ENCODE data around the gene SCGB3A2.

DNA sequence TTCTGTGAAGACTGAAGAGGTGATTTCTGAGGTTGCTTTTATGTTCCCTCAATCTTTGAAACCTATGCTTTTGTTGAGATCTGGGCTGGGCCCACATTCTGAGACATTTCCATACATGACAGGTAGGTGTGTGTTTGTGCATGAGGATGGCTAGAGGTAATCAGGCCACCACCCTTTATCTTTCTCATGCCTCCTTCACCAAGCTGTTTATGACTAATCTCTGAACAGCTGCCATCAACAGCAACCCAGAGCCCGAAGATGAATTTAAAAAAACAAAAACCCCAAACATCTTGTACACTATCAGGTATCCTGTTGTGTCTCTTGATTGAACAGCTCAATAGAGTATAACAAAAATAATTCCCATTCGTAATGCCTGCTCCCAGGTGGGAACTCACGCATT is 40.4 kb downstream of the SCGB3A2 start:
- TF ChIP-seq, protein P1, sequence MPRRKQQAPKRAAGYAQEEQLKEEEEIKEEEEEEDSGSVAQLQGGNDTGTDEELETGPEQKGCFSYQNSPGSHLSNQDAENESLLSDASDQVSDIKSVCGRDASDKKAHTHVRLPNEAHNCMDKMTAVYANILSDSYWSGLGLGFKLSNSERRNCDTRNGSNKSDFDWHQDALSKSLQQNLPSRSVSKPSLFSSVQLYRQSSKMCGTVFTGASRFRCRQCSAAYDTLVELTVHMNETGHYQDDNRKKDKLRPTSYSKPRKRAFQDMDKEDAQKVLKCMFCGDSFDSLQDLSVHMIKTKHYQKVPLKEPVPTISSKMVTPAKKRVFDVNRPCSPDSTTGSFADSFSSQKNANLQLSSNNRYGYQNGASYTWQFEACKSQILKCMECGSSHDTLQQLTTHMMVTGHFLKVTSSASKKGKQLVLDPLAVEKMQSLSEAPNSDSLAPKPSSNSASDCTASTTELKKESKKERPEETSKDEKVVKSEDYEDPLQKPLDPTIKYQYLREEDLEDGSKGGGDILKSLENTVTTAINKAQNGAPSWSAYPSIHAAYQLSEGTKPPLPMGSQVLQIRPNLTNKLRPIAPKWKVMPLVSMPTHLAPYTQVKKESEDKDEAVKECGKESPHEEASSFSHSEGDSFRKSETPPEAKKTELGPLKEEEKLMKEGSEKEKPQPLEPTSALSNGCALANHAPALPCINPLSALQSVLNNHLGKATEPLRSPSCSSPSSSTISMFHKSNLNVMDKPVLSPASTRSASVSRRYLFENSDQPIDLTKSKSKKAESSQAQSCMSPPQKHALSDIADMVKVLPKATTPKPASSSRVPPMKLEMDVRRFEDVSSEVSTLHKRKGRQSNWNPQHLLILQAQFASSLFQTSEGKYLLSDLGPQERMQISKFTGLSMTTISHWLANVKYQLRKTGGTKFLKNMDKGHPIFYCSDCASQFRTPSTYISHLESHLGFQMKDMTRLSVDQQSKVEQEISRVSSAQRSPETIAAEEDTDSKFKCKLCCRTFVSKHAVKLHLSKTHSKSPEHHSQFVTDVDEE (CRISPR knock-in tag; IDR thresholded peaks at IDR 0.05) = no peak
- TF ChIP-seq ZNF565 (CRISPR knock-in tag; conservative IDR thresholded peaks at IDR 0.05; ENCODE audit: low read depth) = no peak
- TF ChIP-seq CSDC2 (CRISPR knock-in tag; IDR thresholded peaks at IDR 0.05) = no peak
- no peak for TF ChIP-seq BACH2 (CRISPR knock-in tag; IDR thresholded peaks at IDR 0.05; ENCODE audit: borderline replicate concordance)
- no peak for TF ChIP-seq ZNF8 (CRISPR knock-in tag; IDR thresholded peaks at IDR 0.05)
- no peak for TF ChIP-seq ZFP3 (CRISPR knock-in tag; IDR thresholded peaks at IDR 0.05)
- TF ChIP-seq SNAI2 (CRISPR knock-in tag; IDR thresholded peaks at IDR 0.05) = no peak
- TF ChIP-seq ISL1 (CRISPR knock-in tag; IDR thresholded peaks at IDR 0.05) = no peak
- TF ChIP-seq ARNTL (CRISPR knock-in tag; IDR thresholded peaks at IDR 0.05; ENCODE audit: borderline replicate concordance, low read depth) = no peak
